Left hindlimb (tissue), 1 donor: ENCODE measurements around the gene MS4A4A.

ENCODE experiments used
- DNase-seq: peaks from one replicate; pipeline ENCODE4 v3.0.0-alpha.2; 2018

MS4A4A gene

DNA sequence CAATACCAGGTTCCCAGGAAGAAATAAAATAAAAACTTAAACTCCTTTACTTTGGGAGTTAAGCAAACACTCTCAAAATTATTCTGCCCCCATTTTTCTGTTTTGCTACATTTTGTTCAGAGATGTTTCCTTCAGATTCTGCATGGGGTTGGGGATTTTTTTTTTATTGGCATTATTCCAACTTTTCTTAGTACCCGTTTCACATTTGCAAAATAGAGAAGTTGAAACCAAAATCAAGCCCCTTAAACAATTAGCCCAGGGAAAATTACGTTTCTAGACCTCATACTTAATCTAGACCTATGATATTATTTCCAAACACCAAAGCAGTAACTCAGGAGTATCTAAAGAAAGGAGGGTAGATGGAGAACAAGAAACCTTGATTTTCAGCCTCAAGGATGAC, 77.3 kb downstream of the MS4A4A start:
- DNase-seq, result no peak
